Measurements from ENCODE around the gene TTC7B.

DNA sequence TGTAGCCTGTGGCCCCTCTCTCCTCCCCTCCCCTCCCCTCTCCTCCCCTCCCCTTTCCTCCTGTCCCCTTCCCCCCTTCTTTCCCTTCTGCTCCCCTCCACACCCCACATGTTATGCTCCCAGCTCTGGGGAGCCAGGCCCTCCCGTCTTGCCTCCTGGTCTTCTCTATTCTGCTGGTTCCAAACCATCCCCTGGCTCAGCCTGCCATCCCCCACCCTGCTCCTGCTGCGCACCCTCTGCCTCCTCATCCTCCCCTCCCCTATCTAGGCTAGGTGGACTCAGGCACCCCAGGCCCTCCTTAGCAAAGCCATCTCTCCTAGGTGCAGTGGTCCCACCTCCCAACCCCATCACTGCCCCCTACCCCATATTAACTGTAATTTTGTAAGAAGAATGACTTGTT is 319.9 kb downstream of the TTC7B start:
- no peak for TF ChIP-seq POLR2A (IDR thresholded peaks at IDR 0.05)
- no peak for TF ChIP-seq EP300 (IDR thresholded peaks at IDR 0.05)
